ENCODE measurements around the gene FNDC10.
"Not testable (repeated sequence)": the region's sequence is repeated elsewhere in the genome, so short reads cannot be mapped to it uniquely, and the experiment has no call there.

Gene FNDC10

DNA sequence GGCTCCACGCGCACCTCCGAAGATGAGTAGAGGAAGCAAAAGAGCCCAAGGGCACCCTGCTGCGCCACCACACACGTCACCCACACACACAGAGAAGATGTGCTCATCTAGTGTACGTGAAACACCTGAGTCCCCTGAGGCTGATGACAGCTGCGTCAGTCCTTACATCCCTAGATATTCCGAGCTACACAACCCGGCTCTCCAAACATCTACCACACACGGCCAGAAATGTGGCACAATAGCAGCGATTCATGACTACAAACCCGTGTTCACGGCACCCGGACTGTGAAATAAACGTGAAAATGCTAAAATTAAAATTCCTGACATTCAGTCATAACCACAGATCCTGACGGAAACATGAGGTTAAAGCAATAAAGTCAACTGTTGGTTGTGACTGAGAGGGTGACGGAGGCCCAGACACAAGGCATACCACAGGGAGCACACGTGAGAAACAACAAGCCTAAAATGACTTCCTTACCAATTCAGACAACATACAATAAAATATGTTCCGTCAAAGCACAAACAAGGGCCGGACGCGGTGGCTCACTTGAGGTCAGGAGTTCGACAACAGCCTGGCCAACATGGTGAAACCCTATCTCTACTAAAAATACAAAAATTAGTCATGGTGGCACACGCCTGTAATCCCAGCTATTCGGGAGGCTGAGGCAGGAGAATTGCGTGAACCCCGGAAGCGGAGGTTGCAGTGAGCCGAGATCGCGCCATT, 32.6 kb downstream of the FNDC10 start:
- no peak for DNase-seq (ENCODE audit: low read depth)

GRCh38 chr1:1565340-1565739, 34.6 kb downstream of the FNDC10 start:
- no peak for DNase-seq (ENCODE audit: low read depth)

- DNase-seq (ENCODE audit: low read depth) = no peak
Measured at GRCh38 chr1:1564268-1564667, 35.7 kb downstream of the FNDC10 start.

- no peak for DNase-seq (ENCODE audit: low read depth)
Measured at GRCh38 chr1:1563688-1564087, 36.2 kb downstream of the FNDC10 start.

- no peak for DNase-seq (ENCODE audit: low read depth)
Measured at GRCh38 chr1:1562556-1563195, 37.3 kb downstream of the FNDC10 start.

- no peak for DNase-seq (ENCODE audit: low read depth)
Measured at GRCh38 chr1:1561801-1562470, 38.0 kb downstream of the FNDC10 start.

DNA sequence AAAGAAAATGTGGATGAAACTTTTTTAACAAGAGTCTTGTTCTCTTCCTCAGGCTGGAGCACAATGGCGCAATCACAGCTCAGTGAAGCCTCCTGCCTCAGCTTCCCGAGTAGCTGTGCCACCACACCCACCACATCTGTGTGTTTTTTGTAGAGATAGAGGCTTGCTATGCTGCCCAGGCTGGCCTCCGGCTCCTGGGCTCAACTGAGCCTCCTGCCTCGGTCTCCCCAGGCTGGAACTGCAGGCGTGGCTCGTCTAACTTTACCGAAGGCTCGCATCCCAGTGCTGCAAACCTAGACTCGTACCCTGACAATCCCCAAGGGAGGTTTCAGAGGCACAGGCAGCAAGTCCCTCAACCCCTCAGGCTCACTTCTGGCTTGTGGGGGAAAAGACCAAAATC, 39.8 kb downstream of the FNDC10 start:
- no peak for DNase-seq (ENCODE audit: low read depth)

- DNase-seq (ENCODE audit: low read depth) = no peak
Measured at GRCh38 chr1:1559066-1559465, 40.9 kb downstream of the FNDC10 start.

DNA sequence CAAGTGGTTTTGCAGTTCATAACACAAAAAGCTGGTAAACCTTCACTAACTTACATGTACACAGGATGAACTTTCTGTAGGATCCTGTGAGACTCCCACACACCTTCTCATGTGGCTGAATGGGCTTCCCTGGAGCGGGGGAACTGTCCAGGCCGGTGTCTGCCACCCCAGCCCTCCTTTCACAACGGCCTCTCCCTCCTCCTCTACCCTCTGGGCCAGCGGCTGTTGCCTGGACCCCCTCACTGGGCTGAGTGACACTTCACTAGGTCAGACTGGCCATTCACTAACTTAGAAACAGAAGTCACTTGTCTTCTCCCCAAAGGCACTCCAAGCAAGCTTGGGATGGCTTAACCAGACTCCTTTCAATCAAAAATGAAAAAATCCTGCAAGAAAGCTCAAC, 41.3 kb downstream of the FNDC10 start:
- DNase-seq (ENCODE audit: low read depth) = no peak

GRCh38 chr1:1557688-1558087, 42.2 kb downstream of the FNDC10 start:
- DNase-seq (ENCODE audit: low read depth) = not testable (repeated sequence)

- not testable (repeated sequence) for DNase-seq (ENCODE audit: low read depth)
Measured at GRCh38 chr1:1556961-1557360, 43.0 kb downstream of the FNDC10 start.

DNA sequence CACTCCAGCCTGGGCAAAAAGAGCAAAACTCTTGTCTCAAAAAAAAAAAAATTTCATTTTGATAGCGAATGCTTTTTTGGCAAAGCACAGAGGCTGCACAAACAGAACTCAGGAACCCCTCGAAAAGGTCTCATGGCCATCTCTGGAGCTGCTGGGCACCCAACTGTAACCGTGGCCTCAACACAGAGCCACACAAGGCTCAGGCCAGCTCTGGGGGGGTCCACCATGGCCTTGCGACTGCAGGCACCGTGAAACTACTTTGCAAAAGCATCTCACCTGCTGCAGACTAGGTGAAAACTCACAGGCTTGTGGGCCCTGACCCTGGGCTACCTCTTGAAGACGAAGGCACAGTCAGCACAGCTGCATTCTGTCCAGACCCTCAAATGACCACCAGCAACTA, 43.4 kb downstream of the FNDC10 start:
- no peak for DNase-seq (ENCODE audit: low read depth)

DNA sequence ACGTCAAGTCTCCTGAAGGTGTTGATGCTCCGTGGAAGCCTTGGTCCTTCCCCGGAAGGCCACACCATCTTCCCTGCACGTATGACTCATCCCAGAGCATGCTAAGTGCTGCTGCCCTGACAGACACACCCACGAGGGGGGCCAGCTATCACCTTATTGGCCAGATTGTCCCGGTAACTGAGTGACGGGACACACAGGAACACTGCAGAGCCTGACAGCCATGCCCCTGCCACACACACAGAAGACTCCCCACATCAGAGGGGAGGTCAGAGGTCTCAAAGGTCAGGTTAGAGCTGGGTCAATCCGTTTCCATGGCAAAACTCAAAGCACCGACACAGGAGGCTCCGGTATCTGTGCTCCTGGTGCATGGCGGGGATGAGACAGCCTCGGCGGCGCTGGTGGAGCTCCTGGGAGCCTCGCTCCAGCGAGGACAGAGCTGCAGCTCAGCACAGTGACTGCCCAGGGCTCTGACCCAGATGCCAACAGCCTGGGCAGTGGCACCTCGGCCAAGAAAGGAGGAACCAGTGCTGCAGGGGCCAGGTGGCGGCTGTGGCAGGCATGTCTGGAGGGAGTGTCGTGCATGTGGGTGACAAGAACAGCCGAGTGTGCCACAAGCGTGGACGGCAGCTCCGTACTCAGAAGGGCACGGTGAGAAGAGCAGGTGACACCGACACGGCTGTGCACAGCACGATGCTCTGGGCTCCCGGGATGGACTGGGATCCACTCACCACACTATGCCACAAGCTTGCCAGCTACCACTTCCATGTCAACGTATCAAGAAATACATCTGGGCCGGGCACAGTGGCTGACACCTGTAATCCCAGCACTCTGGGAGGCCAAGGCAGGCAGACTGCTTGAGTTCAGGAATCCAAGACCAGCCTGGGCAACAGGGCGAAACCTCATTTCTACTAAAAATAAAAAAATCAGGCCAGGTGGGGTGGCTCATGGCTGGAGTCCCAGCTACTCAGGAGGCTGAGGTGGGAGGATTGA, 44.7 kb downstream of the FNDC10 start:
- no peak for DNase-seq (ENCODE audit: low read depth)

GRCh38 chr1:1554550-1554925, 45.4 kb downstream of the FNDC10 start:
- no peak for DNase-seq (ENCODE audit: low read depth)

DNA sequence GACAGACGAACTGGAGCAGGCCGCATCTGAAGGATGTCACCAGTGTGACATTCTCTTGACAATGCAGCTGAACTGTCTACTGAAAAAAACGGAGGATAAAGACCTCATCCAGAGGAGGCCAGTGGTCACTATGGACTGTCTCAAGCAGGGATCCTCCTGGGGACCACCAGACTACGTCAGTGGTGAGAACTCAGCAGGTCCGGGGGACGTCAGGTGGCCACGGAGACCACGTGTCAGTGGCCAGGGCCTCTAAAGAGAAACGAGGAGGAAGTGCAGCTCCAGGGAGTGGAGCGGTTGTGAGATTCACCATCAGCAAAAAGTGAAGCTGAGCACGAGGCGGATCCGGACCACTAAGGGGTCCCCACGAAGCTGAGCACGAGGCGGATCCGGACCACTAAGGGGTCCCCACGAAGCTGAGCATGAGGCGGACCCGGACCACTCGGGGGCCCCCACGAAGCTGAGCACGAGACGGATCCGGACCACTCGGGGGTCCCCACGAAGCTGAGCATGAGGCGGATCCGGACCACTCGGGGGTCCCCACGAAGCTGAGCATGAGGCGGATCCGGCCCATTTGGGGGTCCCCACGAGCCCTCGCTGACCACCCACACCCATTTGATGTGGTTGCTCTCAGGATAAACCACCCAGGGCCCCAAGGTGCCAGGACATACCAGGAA, 46.0 kb downstream of the FNDC10 start:
- DNase-seq (ENCODE audit: low read depth) = no peak

GRCh38 chr1:1552263-1552639, 47.7 kb downstream of the FNDC10 start:
- no peak for DNase-seq (ENCODE audit: low read depth)

- DNase-seq (ENCODE audit: low read depth) = no peak
Measured at GRCh38 chr1:1551524-1552262, 48.2 kb downstream of the FNDC10 start.

DNA sequence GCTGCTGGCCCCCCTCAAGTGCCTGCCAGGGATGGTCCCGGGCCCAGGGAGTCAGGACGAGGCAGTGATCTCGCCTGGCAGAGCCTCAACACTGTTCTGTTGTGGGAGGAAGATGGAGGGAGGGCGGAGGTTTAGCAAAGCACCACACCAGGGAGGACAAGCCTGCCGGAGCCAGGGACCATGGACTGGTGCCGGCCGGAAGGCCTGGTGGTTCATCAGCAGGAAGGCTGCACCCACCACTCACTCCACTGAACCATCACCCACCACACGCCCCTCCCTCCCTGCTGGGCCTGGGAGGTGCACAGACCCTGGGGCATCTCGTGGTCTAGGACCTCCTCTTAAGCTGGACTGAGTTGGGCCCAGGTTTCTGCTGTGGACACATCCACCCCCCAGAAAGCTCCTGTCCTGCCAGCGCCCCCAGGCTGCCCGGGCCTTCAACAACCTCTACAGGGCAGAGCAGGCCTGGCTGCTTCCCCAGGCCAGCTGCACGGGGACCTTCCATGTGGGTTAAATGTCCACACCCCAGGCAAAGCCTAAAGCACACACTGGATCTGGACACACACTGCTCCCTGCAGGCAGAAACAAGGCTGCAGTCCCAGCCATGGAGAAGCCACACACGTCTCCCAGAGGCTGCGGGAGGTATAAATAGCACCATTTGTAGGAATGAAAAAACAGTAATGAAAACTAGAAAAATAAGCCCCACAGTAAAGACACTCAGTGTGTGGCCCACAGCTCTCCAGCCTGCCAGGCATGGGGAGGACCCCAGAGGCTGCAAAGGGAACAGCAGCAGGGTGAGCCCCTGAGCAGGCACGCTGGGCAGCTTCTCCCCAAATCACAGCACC, 49.1 kb downstream of the FNDC10 start:
- DNase-seq (ENCODE audit: low read depth) = no peak

- no peak for DNase-seq (ENCODE audit: low read depth)
Measured at GRCh38 chr1:1550087-1550486, 49.8 kb downstream of the FNDC10 start.

GRCh38 chr1:1548591-1548990, 51.3 kb downstream of the FNDC10 start:
- DNase-seq (ENCODE audit: low read depth) = no peak
